ENCODE measurements around the gene TMEM59L.

- TF ChIP-seq CTCF (IDR thresholded peaks at IDR 0.05), result no peak
- TF ChIP-seq EP300 (IDR thresholded peaks at IDR 0.05), result no peak
These were observed 14.6 kb upstream of the TMEM59L start for GRCh38 chr19:18597809-18598660.
